Mesothelial cell of epicardium (in vitro differentiated cells): ENCODE results near the gene CNST. TPM values are rescaled to one million over a fixed set of nuclear protein-coding genes. Genes with fewer than 3 reads are reported as not detected.

Experiments used
- DNase-seq, 2 experiments: peaks; one replicate each; pipeline ENCODE4 v3.0.0; 2021; ENCODE audit warnings: low spot score in 2 of 2; ENCODE audit not compliant: unreplicated experiment in 2 of 2
- H3K27ac Mint-ChIP-seq: 2 replicates; pipeline ENCODE4 v1.8.0; 2021; ENCODE audit warnings: mixed read lengths
- H3K27me3 Mint-ChIP-seq: 2 replicates; pipeline ENCODE4 v1.8.0; 2021; ENCODE audit warnings: low read depth, mixed read lengths
- H3K36me3 Mint-ChIP-seq: 2 replicates; pipeline ENCODE4 v1.8.0; 2021; ENCODE audit warnings: mixed read lengths
- H3K4me1 Mint-ChIP-seq: 2 replicates; pipeline ENCODE4 v1.8.0; 2021; ENCODE audit warnings: mixed read lengths
- H3K4me3 Mint-ChIP-seq: 2 replicates; pipeline ENCODE4 v1.8.0; 2021; ENCODE audit warnings: mild to moderate bottlenecking, moderate library complexity, mixed read lengths
- H3K9me3 Mint-ChIP-seq: 2 replicates; pipeline ENCODE4 v1.8.0; 2021; ENCODE audit warnings: mixed read lengths
- CTCF ChIP-seq: fragments of 200-600 bp; sonication (generic); IDR thresholded peaks from one replicate; pipeline ENCODE4 v1.5.0; 2021; ENCODE audit warnings: antibody characterized with exemption; ENCODE audit not compliant: unreplicated experiment
- total RNA-seq: library from RNA; stranded (reverse); gene quantifications from 3 replicates; pipeline ENCODE4 v1.2.1, GENCODE V29; 2021

Gene CNST
- total RNA-seq, 1 donor from 2014 or later: 21.0 TPM

- Mint-ChIP-seq H3K9me3 (no peaks in the 10 kb centered on the region), H3K27ac (no peak overlapping the region), H3K4me3 (no peak overlapping the region), H3K4me1 (peaks cover 27% of the 10 kb centered on the region), H3K27me3 (no peaks in the 10 kb centered on the region), H3K36me3 (no peaks in the 10 kb centered on the region)
- DNase-seq: no peak
- no peak for TF ChIP-seq CTCF
Measured at GRCh38 chr1:246576709-246577032, 10.4 kb downstream of the CNST start.

GRCh38 chr1:246577082-246577719 is 10.9 kb downstream of the CNST start:
- Mint-ChIP-seq H3K9me3 (no peaks in the 10 kb centered on the region), H3K27me3 (no peaks in the 10 kb centered on the region), H3K36me3 (no peaks in the 10 kb centered on the region), H3K4me1 (peaks cover 31% of the 10 kb centered on the region), H3K4me3 (no peak overlapping the region), H3K27ac (no peak overlapping the region)
- no peak for TF ChIP-seq CTCF
- DNase-seq: no peak

- TF ChIP-seq CTCF: no peak
- Mint-ChIP-seq H3K9me3 (no peaks in the 10 kb centered on the region), H3K27me3 (no peaks in the 10 kb centered on the region), H3K4me3 (no peak overlapping the region), H3K36me3 (no peaks in the 10 kb centered on the region), H3K4me1 (peaks cover 36% of the 10 kb centered on the region), H3K27ac (no peak overlapping the region)
- no peak for DNase-seq
Measured at GRCh38 chr1:246577720-246578106, 11.5 kb downstream of the CNST start.

GRCh38 chr1:246579818-246580217 is 13.6 kb downstream of the CNST start:
- peaks cover 7% of the 10 kb centered on the region for H3K36me3 Mint-ChIP-seq
- TF ChIP-seq CTCF: no peak
- no peak overlapping the region for H3K4me3 Mint-ChIP-seq
- H3K9me3 Mint-ChIP-seq: no peaks in the 10 kb centered on the region
- no peaks in the 10 kb centered on the region for H3K27me3 Mint-ChIP-seq
- H3K4me1 Mint-ChIP-seq: peaks cover 57% of the 10 kb centered on the region
- no peak overlapping the region for H3K27ac Mint-ChIP-seq
- DNase-seq: no peak

- H3K36me3 Mint-ChIP-seq: peaks cover 7% of the 10 kb centered on the region
- no peak for TF ChIP-seq CTCF
- peaks cover 57% of the 10 kb centered on the region for H3K4me1 Mint-ChIP-seq
- H3K9me3 Mint-ChIP-seq: no peaks in the 10 kb centered on the region
- no peak for DNase-seq
- H3K27ac Mint-ChIP-seq: no peak overlapping the region
- no peaks in the 10 kb centered on the region for H3K27me3 Mint-ChIP-seq
- no peak overlapping the region for H3K4me3 Mint-ChIP-seq
Measured at GRCh38 chr1:246580497-246581370, 14.5 kb downstream of the CNST start.
